Measurements from ENCODE around the gene PHF11. TPM values are rescaled to one million over a fixed set of nuclear protein-coding genes. Genes with fewer than 3 reads are reported as not detected.
"Not testable (repeated sequence)": the region's sequence is repeated elsewhere in the genome, so short reads cannot be mapped to it uniquely, and the experiment has no call there.

PHF11 gene
- polyA plus RNA-seq, 1 donor (not counting 4 experiments of a cell fraction or from before 2014, with no cell fraction given), result 32.9 TPM

- H3K27ac ChIP-seq (ENCODE audit: control insufficient read depth, insufficient read depth, low read length), result peak overlapping the region; percentile 77
- H4K20me1 ChIP-seq (ENCODE audit: control insufficient read depth, extremely low read depth, insufficient read depth, low read length), result no peaks in the 10 kb centered on the region
- H3K9me3 ChIP-seq (ENCODE audit: control insufficient read depth, low read depth, low read length), result no peaks in the 10 kb centered on the region
- no peaks in the 10 kb centered on the region for H3K9me1 ChIP-seq (ENCODE audit: control insufficient read depth, extremely low read depth, insufficient read depth, low read length)
- H3K4me2 ChIP-seq (ENCODE audit: control insufficient read depth, extremely low read depth, insufficient read depth, low read depth, low read length), result peak overlapping the region; percentile 90
- peaks cover 0 to 2% of the 10 kb centered on the region in 2 experiments for H3K36me3 ChIP-seq (ENCODE audit: control insufficient read depth in 2 of 2, extremely low read depth in 1 of 2, insufficient read depth in 2 of 2, low read length in 2 of 2)
- FAIRE-seq, result no peak
- TF ChIP-seq CTCF (optimal IDR thresholded peaks at IDR 0.05 in 1 of 3, IDR thresholded peaks at IDR 0.05 in 1 of 3, conservative IDR thresholded peaks at IDR 0.05 in 1 of 3; ENCODE audit: extremely low read depth in 1 of 3, insufficient read depth in 2 of 3, low read length in 3 of 3) (no peak), EZH2 (IDR thresholded peaks at IDR 0.05; ENCODE audit: low read length) (no peak)
- H3K4me3 ChIP-seq (ENCODE audit: control insufficient read depth in 2 of 3, extremely low read depth in 1 of 3, insufficient read depth in 2 of 3, low read depth in 1 of 3, low read length in 3 of 3), result peak overlapping the region; percentile 46 to 72 (median 70)
- DNase-seq (ENCODE audit: low read depth, low spot score), result no peak
- dilution Hi-C loops (cut with MboI; ENCODE audit: extremely low pct_ligation_motif_present, low sequenced_read_pairs), result no loop called here
- peak overlapping the region; percentile 79 for H3K9ac ChIP-seq (ENCODE audit: control insufficient read depth, extremely low read depth, insufficient read depth, low read length)
- peaks cover 18% of the 10 kb centered on the region for H3K4me1 ChIP-seq (ENCODE audit: control insufficient read depth, extremely low read depth, insufficient read depth, low read length)
- no peaks in the 10 kb centered on the region for H3K27me3 ChIP-seq (ENCODE audit: control insufficient read depth, extremely low read depth, insufficient read depth, low read length)
- H2AFZ ChIP-seq (ENCODE audit: control insufficient read depth, low read length), result peak overlapping the region; percentile 49
- H3K79me2 ChIP-seq (ENCODE audit: control insufficient read depth, insufficient read depth, low read length), result no peaks in the 10 kb centered on the region
These were observed 1.1 kb upstream of the PHF11 start for GRCh38 chr13:49494645-49495044.

- H3K79me2 ChIP-seq (ENCODE audit: control insufficient read depth, insufficient read depth, low read length); H3K27me3 ChIP-seq (ENCODE audit: control insufficient read depth, extremely low read depth, insufficient read depth, low read length); dilution Hi-C loops (cut with MboI; ENCODE audit: extremely low pct_ligation_motif_present, low sequenced_read_pairs); H3K9me3 ChIP-seq (ENCODE audit: control insufficient read depth, low read depth, low read length); H3K4me3 ChIP-seq (ENCODE audit: control insufficient read depth in 2 of 3, extremely low read depth in 1 of 3, insufficient read depth in 2 of 3, low read depth in 1 of 3, low read length in 3 of 3); H3K36me3 ChIP-seq (ENCODE audit: control insufficient read depth in 2 of 2, extremely low read depth in 1 of 2, insufficient read depth in 2 of 2, low read length in 2 of 2); H2AFZ ChIP-seq (ENCODE audit: control insufficient read depth, low read length); FAIRE-seq; H3K9me1 ChIP-seq (ENCODE audit: control insufficient read depth, extremely low read depth, insufficient read depth, low read length); DNase-seq (ENCODE audit: low read depth, low spot score); H3K9ac ChIP-seq (ENCODE audit: control insufficient read depth, extremely low read depth, insufficient read depth, low read length); H4K20me1 ChIP-seq (ENCODE audit: control insufficient read depth, extremely low read depth, insufficient read depth, low read length): not testable (repeated sequence)
- Histone ChIP-seq H3K27ac (ENCODE audit: control insufficient read depth, insufficient read depth, low read length) (peak overlapping the region; percentile 49), H3K4me2 (ENCODE audit: control insufficient read depth, extremely low read depth, insufficient read depth, low read depth, low read length) (peak overlapping the region; percentile 44), H3K4me1 (ENCODE audit: control insufficient read depth, extremely low read depth, insufficient read depth, low read length) (peaks cover 18% of the 10 kb centered on the region)
These were observed 1.1 kb downstream of the PHF11 start for GRCh38 chr13:49496837-49497236.

- Histone ChIP-seq H3K79me2 (ENCODE audit: control insufficient read depth, insufficient read depth, low read length) (no peaks in the 10 kb centered on the region), H4K20me1 (ENCODE audit: control insufficient read depth, extremely low read depth, insufficient read depth, low read length) (no peaks in the 10 kb centered on the region), H2AFZ (ENCODE audit: control insufficient read depth, low read length) (no peak overlapping the region), H3K27me3 (ENCODE audit: control insufficient read depth, extremely low read depth, insufficient read depth, low read length) (no peaks in the 10 kb centered on the region), H3K4me1 (ENCODE audit: control insufficient read depth, extremely low read depth, insufficient read depth, low read length) (peaks cover 18% of the 10 kb centered on the region), H3K9ac (ENCODE audit: control insufficient read depth, extremely low read depth, insufficient read depth, low read length) (no peak overlapping the region), H3K27ac (ENCODE audit: control insufficient read depth, insufficient read depth, low read length) (no peak overlapping the region), H3K9me1 (ENCODE audit: control insufficient read depth, extremely low read depth, insufficient read depth, low read length) (no peaks in the 10 kb centered on the region), H3K4me2 (ENCODE audit: control insufficient read depth, extremely low read depth, insufficient read depth, low read depth, low read length) (no peak overlapping the region), H3K4me3 (ENCODE audit: control insufficient read depth in 2 of 3, extremely low read depth in 1 of 3, insufficient read depth in 2 of 3, low read depth in 1 of 3, low read length in 3 of 3) (no peak overlapping the region), H3K36me3 (ENCODE audit: control insufficient read depth in 2 of 2, extremely low read depth in 1 of 2, insufficient read depth in 2 of 2, low read length in 2 of 2) (peaks cover 0 to 2% of the 10 kb centered on the region in 2 experiments), H3K9me3 (ENCODE audit: control insufficient read depth, low read depth, low read length) (no peaks in the 10 kb centered on the region)
- TF ChIP-seq CTCF (optimal IDR thresholded peaks at IDR 0.05 in 1 of 3, IDR thresholded peaks at IDR 0.05 in 1 of 3, conservative IDR thresholded peaks at IDR 0.05 in 1 of 3; ENCODE audit: extremely low read depth in 1 of 3, insufficient read depth in 2 of 3, low read length in 3 of 3) (no peak), EZH2 (IDR thresholded peaks at IDR 0.05; ENCODE audit: low read length) (no peak)
- dilution Hi-C loops (cut with MboI; ENCODE audit: extremely low pct_ligation_motif_present, low sequenced_read_pairs), result no loop called here
- FAIRE-seq, result no peak
- no peak for DNase-seq (ENCODE audit: low read depth, low spot score)
These were observed 1.5 kb downstream of the PHF11 start for GRCh38 chr13:49497272-49497671.
